GM12891 (cell line): ENCODE results near the gene PACSIN1.

Experiments used
- POLR2A ChIP-seq: IDR thresholded peaks from 2 replicates; pipeline ENCODE4 v1.6.1; 2011; ENCODE audit warnings: low read depth, low read length, control low read depth
- POLR2AphosphoS5 ChIP-seq: IDR thresholded peaks from 2 replicates; pipeline ENCODE4 v1.6.1; 2011; ENCODE audit warnings: low read depth, low read length, control low read depth
- TAF1 ChIP-seq: IDR thresholded peaks from 2 replicates; pipeline ENCODE4 v1.6.1; 2011; ENCODE audit warnings: low read depth, low read length, control low read depth

- TF ChIP-seq POLR2AphosphoS5 (no peak), POLR2A (no peak), TAF1 (no peak)
Observed at GRCh38 chr6:34469499-34469898, 3.6 kb downstream of the PACSIN1 start.
